OCI-LY7 (cell line): ENCODE data around the gene QSOX1. TPM values are rescaled to one million over a fixed set of nuclear protein-coding genes. Genes with fewer than 3 reads are reported as not detected.

Experiments used
- BruUV-seq: library from RNA; stranded (reverse); fragments of 400-500 nt; replicated peaks from 2 replicates; lab custom pipeline; 2021; lab: Mats Ljungman, UMichigan
- CTCF ChIA-PET: fragments of 300-600 bp; sonication (Branson Sonifier 250); formaldehyde crosslinking; loops from one replicate; lab custom pipeline; 2022; ENCODE audit warnings: antibody characterized with exemption; ENCODE audit not compliant: unreplicated experiment; lab: Charles Lee
- POLR2A ChIA-PET: fragments of 300-600 bp; sonication (Branson Sonifier 250); formaldehyde crosslinking; loops from one replicate; lab custom pipeline; 2022; ENCODE audit warnings: antibody characterized with exemption; lab: Charles Lee
- DNase-seq: peaks from one replicate; pipeline ENCODE4 v3.0.0-alpha.2; 2015; ENCODE audit warnings: low spot score
- H2AFZ ChIP-seq: fragments of 200-600 bp; sonication (generic), shearing (Covaris generic); 2 replicates; pipeline ENCODE4 v1.6.1; 2014; ENCODE audit warnings: mild to moderate bottlenecking, antibody characterized with exemption, low read length, moderate library complexity
- H3K27ac ChIP-seq: fragments of 200-600 bp; sonication (generic); 2 replicates; pipeline ENCODE4 v1.5.1; 2014; ENCODE audit warnings: mixed run types, low read depth, mild to moderate bottlenecking, moderate library complexity, low read length, inconsistent platforms; ENCODE audit not compliant: poor library complexity, severe bottlenecking
- H3K36me3 ChIP-seq: fragments of 200-600 bp; sonication (generic); 2 replicates; pipeline ENCODE4 v1.6.1; 2014; ENCODE audit warnings: mild to moderate bottlenecking, antibody characterized with exemption, low read length, moderate library complexity, mixed read lengths; ENCODE audit not compliant: insufficient read depth
- H3K4me1 ChIP-seq: fragments of 200-600 bp; sonication (generic); 2 replicates; pipeline ENCODE4 v1.5.1; 2014; ENCODE audit warnings: mild to moderate bottlenecking, low read length; ENCODE audit not compliant: insufficient read depth, poor library complexity, severe bottlenecking
- H3K4me2 ChIP-seq: fragments of 200-600 bp; sonication (generic); 2 replicates; pipeline ENCODE4 v1.6.1; 2014; ENCODE audit warnings: mild to moderate bottlenecking, low read length
- H3K4me3 ChIP-seq: fragments of 200-600 bp; sonication (generic); 2 replicates; pipeline ENCODE4 v1.5.1; 2014; ENCODE audit warnings: mild to moderate bottlenecking, low read depth, low read length; ENCODE audit not compliant: poor library complexity, severe bottlenecking
- H3K79me2 ChIP-seq: fragments of 200-600 bp; sonication (generic); 2 replicates; pipeline ENCODE4 v1.6.1; 2016; ENCODE audit warnings: low read depth, mild to moderate bottlenecking, low read length, moderate library complexity, mixed read lengths; ENCODE audit not compliant: insufficient read depth
- H3K9me2 ChIP-seq: fragments of 200-600 bp; sonication (generic); 2 replicates; pipeline ENCODE4 v1.6.1; 2016; ENCODE audit warnings: mild to moderate bottlenecking, low read length, mixed read lengths; ENCODE audit not compliant: insufficient read depth
- H3K9me3 ChIP-seq: fragments of 200-600 bp; sonication (generic); 2 replicates; pipeline ENCODE4 v1.6.1; 2014; ENCODE audit warnings: mild to moderate bottlenecking, mixed run types, low read length, mixed read lengths
- H4K20me1 ChIP-seq: fragments of 200-600 bp; sonication (generic); 2 replicates; pipeline ENCODE4 v1.6.1; 2014; ENCODE audit warnings: mild to moderate bottlenecking, antibody characterized with exemption, low read length, moderate library complexity, mixed read lengths; ENCODE audit not compliant: insufficient read depth
- CTCF ChIP-seq: fragments of 200-600 bp; sonication (generic); conservative IDR thresholded peaks from 2 replicates; pipeline ENCODE4 v1.5.1; 2014; ENCODE audit warnings: mild to moderate bottlenecking, antibody characterized with exemption, low read length, moderate library complexity, mixed read lengths
- EZH2phosphoT487 ChIP-seq: fragments of 200-600 bp; sonication (generic); IDR thresholded peaks from 2 replicates; pipeline ENCODE4 v1.6.1; 2018; ENCODE audit warnings: low read depth, borderline replicate concordance, mild to moderate bottlenecking, mixed run types, antibody characterized with exemption, low read length, moderate library complexity, mixed read lengths
- intact Hi-C: fragments of 100-400 bp; cut with micrococcal nuclease; formaldehyde crosslinking; loops from one replicate; pipeline ENCODE4 v1.10.0; 2022; ENCODE audit not compliant: unreplicated experiment
- total RNA-seq, 2 experiments: library from RNA; depleted of rRNA in 1 of 2; stranded (reverse); fragments of >200 nt in 1 of 2; shearing (Covaris generic) in 1 of 2; gene quantifications; 2 replicates each; pipeline ENCODE4 v1.2.3, GENCODE V29; 2014 to 2022

The QSOX1 gene
- total RNA-seq, 2 experiments from 2014 or later: 8.4 to 23.6 TPM

GRCh38 chr1:180228648-180229482 lies 74.2 kb downstream of the QSOX1 start:
- H3K4me3 ChIP-seq: peak overlapping the region; percentile 65
- peak overlapping the region; percentile 85 for H3K4me2 ChIP-seq
- no peaks in the 10 kb centered on the region for H3K9me2 ChIP-seq
- H3K36me3 ChIP-seq: no peaks in the 10 kb centered on the region
- no peaks in the 10 kb centered on the region for H4K20me1 ChIP-seq
- no TSS peak for BruUV-seq
- intact Hi-C loops: no loop called here
- H3K9me3 ChIP-seq: no peaks in the 10 kb centered on the region
- H2AFZ ChIP-seq: no peak overlapping the region; the same call in 1 of the 2 replicates
- peaks cover 7% of the 10 kb centered on the region for H3K4me1 ChIP-seq
- CTCF ChIA-PET: no interaction called here
- no peaks in the 10 kb centered on the region for H3K79me2 ChIP-seq
- DNase-seq: no peak
- H3K27ac ChIP-seq: no peak overlapping the region
- POLR2A ChIA-PET: no interaction called here
- TF ChIP-seq EZH2phosphoT487: no peak
- TF ChIP-seq CTCF: no peak

GRCh38 chr1:180229483-180230415 lies 75.1 kb downstream of the QSOX1 start, which contains the start of gene LHX4:
Gene LHX4 (plus strand): TSS chr1:180230264. CDS start chr1:180230530, 266 bp downstream.
- Histone ChIP-seq H3K4me2 (peak within 1 kb of the TSS; percentile 85), H3K9me3 (no peaks in the 10 kb centered on the region), H3K4me1 (peaks cover 7% of the 10 kb centered on the region), H3K36me3 (no peaks in the 10 kb centered on the region), H2AFZ (no peak within 1 kb of the TSS; the same call in 1 of the 2 replicates), H3K27ac (no peak within 1 kb of the TSS), H3K9me2 (no peaks in the 10 kb centered on the region), H3K4me3 (peak within 1 kb of the TSS; percentile 65), H4K20me1 (no peaks in the 10 kb centered on the region), H3K79me2 (no peaks in the 10 kb centered on the region)
- POLR2A ChIA-PET: interaction anchor here (1.2 kb wide), 1 partner anchor 50 kb away, joined by 3 read pairs; no protein-coding TSS in a partner anchor
- CTCF ChIA-PET: no interaction called here
- BruUV-seq: no TSS peak
- peak; percentile 51 for DNase-seq
- TF ChIP-seq EZH2phosphoT487: no peak
- no peak for TF ChIP-seq CTCF
- intact Hi-C loops: no loop called here
